ENCODE measurements around the gene NWD2.
A peak's percentile ranks its signal among the peaks of the same experiment; 100 is the strongest.

The NWD2 gene

GRCh38 chr4:37305984-37306383 is 61.4 kb downstream of the NWD2 start:
- no peak for DNase-seq

GRCh38 chr4:37317104-37317643 is 72.6 kb downstream of the NWD2 start:
- no peak for DNase-seq

GRCh38 chr4:37320513-37321235 is 76.1 kb downstream of the NWD2 start:
- no peak for DNase-seq

GRCh38 chr4:37322122-37322521 is 77.6 kb downstream of the NWD2 start:
- no peak for DNase-seq

- DNase-seq: no peak
Measured at GRCh38 chr4:37324546-37324945, 80.0 kb downstream of the NWD2 start.

- DNase-seq: no peak
Measured at GRCh38 chr4:37326852-37327251, 82.3 kb downstream of the NWD2 start.

GRCh38 chr4:37338972-37339371 is 94.4 kb downstream of the NWD2 start:
- DNase-seq: no peak

GRCh38 chr4:37358748-37359147 is 114.2 kb downstream of the NWD2 start:
- no peak for DNase-seq

GRCh38 chr4:37359261-37359660 is 114.7 kb downstream of the NWD2 start:
- no peak for DNase-seq

- DNase-seq: peak; percentile 36 to 44
Measured at GRCh38 chr4:37365888-37366287, 121.3 kb downstream of the NWD2 start.

- DNase-seq: peak; percentile 39 to 50
Measured at GRCh38 chr4:37367901-37368300, 123.4 kb downstream of the NWD2 start.

- no peak for DNase-seq
Measured at GRCh38 chr4:37370052-37370451, 125.5 kb downstream of the NWD2 start.

- no peak for DNase-seq
Measured at GRCh38 chr4:37381040-37381668, 136.6 kb downstream of the NWD2 start.

GRCh38 chr4:37383579-37384229 is 139.2 kb downstream of the NWD2 start:
- peak; percentile 64 to 85 for DNase-seq

- DNase-seq: no peak
Measured at GRCh38 chr4:37385424-37385823, 140.9 kb downstream of the NWD2 start.

GRCh38 chr4:37388681-37389365 is 144.3 kb downstream of the NWD2 start:
- DNase-seq: peak; percentile 82

- DNase-seq: peak in 1 of 2 experiments; percentile 5
Measured at GRCh38 chr4:37389366-37389765, 144.8 kb downstream of the NWD2 start.

GRCh38 chr4:37389967-37390580 is 145.5 kb downstream of the NWD2 start:
- peak; percentile 85 to 91 for DNase-seq

- peak; percentile 51 to 61 for DNase-seq
Measured at GRCh38 chr4:37392521-37393255, 148.1 kb downstream of the NWD2 start.

- peak in 1 of 2 experiments; percentile 66 for DNase-seq
Measured at GRCh38 chr4:37393321-37393720, 148.8 kb downstream of the NWD2 start.

- DNase-seq: peak in 1 of 2 experiments; percentile 57
Measured at GRCh38 chr4:37393889-37394288, 149.3 kb downstream of the NWD2 start.

- no peak for DNase-seq
Measured at GRCh38 chr4:37397505-37397904, 153.0 kb downstream of the NWD2 start.
